GM20000 (cell line): ENCODE results near the gene MAPK7.

Experiments
- DNase-seq: peaks from one replicate; pipeline ENCODE4 v3.0.0; 2012; ENCODE audit warnings: low spot score
- CTCF ChIP-seq: IDR thresholded peaks from 2 replicates; pipeline ENCODE4 v1.5.1; 2012; ENCODE audit warnings: mild to moderate bottlenecking, control low read depth; ENCODE audit errors: extremely low read depth, missing control alignments

MAPK7 gene

GRCh38 chr17:19378416-19379360, at the start of gene MAPK7:
TSS of gene MAPK7 (plus strand) at chr17:19378498. CDS start at chr17:19378901, 403 bp downstream.
- no peak for DNase-seq
- TF ChIP-seq CTCF, result no peak

- no peak for TF ChIP-seq CTCF
- DNase-seq, result no peak
Measured at GRCh38 chr17:19329136-19329535, 49.2 kb upstream of the MAPK7 start.

- no peak for DNase-seq
- TF ChIP-seq CTCF, result no peak
Measured at GRCh38 chr17:19329839-19330238, 48.5 kb upstream of the MAPK7 start.

- DNase-seq, result no peak
- TF ChIP-seq CTCF, result no peak
Measured at GRCh38 chr17:19330271-19330670, 48.0 kb upstream of the MAPK7 start.

- TF ChIP-seq CTCF, result no peak
- DNase-seq, result no peak
Measured at GRCh38 chr17:19331134-19331533, 47.2 kb upstream of the MAPK7 start.

GRCh38 chr17:19331543-19332245, 46.6 kb upstream of the MAPK7 start:
- no peak for DNase-seq
- no peak for TF ChIP-seq CTCF
